ENCODE results near the gene CRADD.
"Not testable (repeated sequence)": the region's sequence is repeated elsewhere in the genome, so short reads cannot be mapped to it uniquely, and the experiment has no call there.

DNA sequence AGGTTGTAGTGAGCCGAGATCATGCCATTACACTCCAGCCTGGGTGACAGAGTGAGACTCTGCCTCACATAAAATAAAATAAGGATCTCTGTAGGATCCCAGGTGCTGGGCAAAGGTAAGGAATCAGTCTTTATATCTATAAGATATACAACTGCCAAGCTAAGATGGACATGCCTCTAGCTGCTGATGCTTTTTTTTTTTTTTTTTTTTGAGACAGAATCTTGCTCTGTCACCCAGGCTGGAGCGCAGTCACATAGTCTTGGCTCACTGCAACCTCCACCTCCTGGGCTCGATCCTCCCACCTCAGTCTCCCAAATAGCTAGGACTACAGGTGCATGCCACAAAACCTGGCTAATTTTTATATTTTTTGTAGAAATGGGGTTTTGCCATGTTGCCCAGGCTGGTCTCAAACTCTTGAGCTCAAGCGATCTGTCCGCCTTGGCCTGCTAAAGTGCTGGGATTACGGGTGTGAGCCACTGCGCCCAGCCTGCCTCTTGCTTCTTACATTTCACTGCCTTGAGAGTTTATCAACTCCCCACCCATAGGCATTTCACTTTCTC is 208.9 kb downstream of the CRADD start:
- TF ChIP-seq CTCF (IDR thresholded peaks at IDR 0.05; ENCODE audit: insufficient read depth, low read length); GABPA (IDR thresholded peaks at IDR 0.05; ENCODE audit: low read depth): not testable (repeated sequence)
